Measurements from ENCODE around the gene CARD10.

DNA sequence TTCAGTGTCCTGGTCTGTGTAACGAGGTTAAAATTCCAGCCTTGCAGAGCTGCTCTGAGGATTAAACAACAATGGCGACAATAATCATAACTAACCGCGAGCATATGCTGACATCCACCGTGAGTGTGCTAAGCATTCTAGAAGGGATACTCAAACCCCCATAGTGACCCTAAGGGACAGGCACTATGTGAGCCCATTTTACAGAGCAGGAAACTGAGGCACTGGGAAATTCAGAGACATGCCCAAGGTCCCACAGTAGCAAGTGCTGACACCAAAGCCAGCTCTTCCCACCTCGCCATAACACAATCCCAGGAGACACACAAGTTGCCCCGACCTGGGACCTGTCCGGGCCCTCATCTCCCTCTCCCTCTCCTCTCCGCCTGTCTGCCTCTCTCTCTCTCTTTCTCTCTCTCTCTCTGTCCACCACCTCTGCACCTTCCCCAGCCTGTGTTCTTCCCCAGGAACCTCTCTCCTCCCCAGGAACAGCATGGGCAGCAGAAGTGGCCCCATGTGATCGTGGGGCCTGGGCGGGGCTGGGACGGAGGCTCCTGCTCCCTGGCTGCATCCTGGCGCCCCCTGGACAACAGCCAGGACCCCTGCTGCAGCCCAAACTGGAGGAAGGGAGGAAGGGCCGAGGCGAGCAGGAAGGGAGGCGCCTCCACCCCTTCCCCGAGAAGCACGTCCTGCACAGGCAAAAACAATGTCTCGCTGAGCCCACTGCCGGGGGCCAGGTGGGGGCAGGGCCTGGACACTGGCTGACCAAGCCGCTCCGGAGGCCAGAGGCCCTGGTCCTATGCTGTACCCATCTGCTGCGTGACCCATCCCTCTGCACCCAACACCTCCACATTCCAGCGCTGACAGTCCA, 18.2 kb downstream of the CARD10 start:
- TF ChIP-seq, protein P1, sequence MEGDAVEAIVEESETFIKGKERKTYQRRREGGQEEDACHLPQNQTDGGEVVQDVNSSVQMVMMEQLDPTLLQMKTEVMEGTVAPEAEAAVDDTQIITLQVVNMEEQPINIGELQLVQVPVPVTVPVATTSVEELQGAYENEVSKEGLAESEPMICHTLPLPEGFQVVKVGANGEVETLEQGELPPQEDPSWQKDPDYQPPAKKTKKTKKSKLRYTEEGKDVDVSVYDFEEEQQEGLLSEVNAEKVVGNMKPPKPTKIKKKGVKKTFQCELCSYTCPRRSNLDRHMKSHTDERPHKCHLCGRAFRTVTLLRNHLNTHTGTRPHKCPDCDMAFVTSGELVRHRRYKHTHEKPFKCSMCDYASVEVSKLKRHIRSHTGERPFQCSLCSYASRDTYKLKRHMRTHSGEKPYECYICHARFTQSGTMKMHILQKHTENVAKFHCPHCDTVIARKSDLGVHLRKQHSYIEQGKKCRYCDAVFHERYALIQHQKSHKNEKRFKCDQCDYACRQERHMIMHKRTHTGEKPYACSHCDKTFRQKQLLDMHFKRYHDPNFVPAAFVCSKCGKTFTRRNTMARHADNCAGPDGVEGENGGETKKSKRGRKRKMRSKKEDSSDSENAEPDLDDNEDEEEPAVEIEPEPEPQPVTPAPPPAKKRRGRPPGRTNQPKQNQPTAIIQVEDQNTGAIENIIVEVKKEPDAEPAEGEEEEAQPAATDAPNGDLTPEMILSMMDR (IDR thresholded peaks at IDR 0.05; ENCODE audit: low read depth, low read length), result no peak
- TF ChIP-seq POLR2A (IDR thresholded peaks at IDR 0.05; ENCODE audit: extremely low read depth, insufficient read length), result no peak
